Left ventricle myocardium inferior (tissue), 1 donor: ENCODE measurements around the gene MAOB. TPM values are rescaled to one million over a fixed set of nuclear protein-coding genes. Genes with fewer than 3 reads are reported as not detected.

Experiments used
- DNase-seq: peaks from one replicate; pipeline ENCODE4 v3.0.0-alpha.2; 2020
- H3K27ac ChIP-seq: fragments of 200-600 bp; replicated peaks from 2 replicates; pipeline ENCODE4 v1.8.0; 2021
- H3K27me3 ChIP-seq: fragments of 200-600 bp; 2 replicates; pipeline ENCODE4 v1.8.0; 2021; ENCODE audit warnings: low read depth
- H3K36me3 ChIP-seq: fragments of 200-600 bp; 2 replicates; pipeline ENCODE4 v1.8.0; 2021
- H3K4me1 ChIP-seq: fragments of 200-600 bp; 2 replicates; pipeline ENCODE4 v1.8.0; 2021
- H3K4me3 ChIP-seq: fragments of 200-600 bp; 2 replicates; pipeline ENCODE4 v1.8.0; 2021; ENCODE audit warnings: mild to moderate bottlenecking, moderate library complexity
- H3K9me3 ChIP-seq: fragments of 200-600 bp; replicated peaks from 2 replicates; pipeline ENCODE4 v1.8.0; 2021
- intact Hi-C: fragments of 100-400 bp; cut with micrococcal nuclease; formaldehyde crosslinking; loops from one replicate; pipeline ENCODE4 v1.11.0; 2022
- total RNA-seq: library from RNA; stranded (reverse); fragmentation: NEBNext Ultra II Directional; extraction: Animal tissue kit (Norgen Biotek cat#: 25700); gene quantifications from one replicate; pipeline ENCODE4 v1.2.1, GENCODE V29; 2021
- TF ChIP-seq, protein P1 (sequence below): fragments of 200-600 bp; IDR thresholded peaks from 2 replicates; pipeline ENCODE4 v1.8.0; 2021; ENCODE audit warnings: antibody characterized with exemption, mild to moderate bottlenecking, borderline replicate concordance
- donor health status: DM: no; HTN: yes; CAD: no; lungs with severe emphysema.

Gene MAOB
- total RNA-seq, 1 donor from 2014 or later, result 157 TPM

DNA sequence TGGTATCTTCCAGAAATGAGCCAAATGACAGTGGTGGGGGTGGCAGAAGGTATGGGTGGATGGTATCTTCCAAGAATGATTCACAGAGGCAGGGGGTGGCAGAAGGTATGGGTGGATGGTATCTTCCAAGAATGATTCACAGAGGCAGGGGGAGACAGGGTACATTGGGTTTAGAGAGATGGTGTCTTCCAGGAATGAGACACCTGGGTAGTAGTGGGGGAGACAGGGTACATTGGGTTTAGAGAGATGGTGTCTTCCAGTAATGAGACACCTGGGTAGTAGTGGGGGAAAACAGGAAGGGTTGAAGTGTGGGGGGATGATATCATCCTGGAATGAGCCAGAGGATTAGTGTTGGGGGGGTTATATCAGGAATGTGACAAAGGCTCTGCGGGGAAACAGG is 164.2 kb downstream of the MAOB start:
- H3K9me3 ChIP-seq, result no peaks in the 10 kb centered on the region
- no peak overlapping the region for H3K4me3 ChIP-seq
- intact Hi-C loops, result no loop called here
- H3K36me3 ChIP-seq, result peaks cover 4% of the 10 kb centered on the region
- H3K4me1 ChIP-seq, result no peaks in the 10 kb centered on the region
- H3K27ac ChIP-seq, result no peak overlapping the region
- no peak for DNase-seq
- TF ChIP-seq, protein P1, sequence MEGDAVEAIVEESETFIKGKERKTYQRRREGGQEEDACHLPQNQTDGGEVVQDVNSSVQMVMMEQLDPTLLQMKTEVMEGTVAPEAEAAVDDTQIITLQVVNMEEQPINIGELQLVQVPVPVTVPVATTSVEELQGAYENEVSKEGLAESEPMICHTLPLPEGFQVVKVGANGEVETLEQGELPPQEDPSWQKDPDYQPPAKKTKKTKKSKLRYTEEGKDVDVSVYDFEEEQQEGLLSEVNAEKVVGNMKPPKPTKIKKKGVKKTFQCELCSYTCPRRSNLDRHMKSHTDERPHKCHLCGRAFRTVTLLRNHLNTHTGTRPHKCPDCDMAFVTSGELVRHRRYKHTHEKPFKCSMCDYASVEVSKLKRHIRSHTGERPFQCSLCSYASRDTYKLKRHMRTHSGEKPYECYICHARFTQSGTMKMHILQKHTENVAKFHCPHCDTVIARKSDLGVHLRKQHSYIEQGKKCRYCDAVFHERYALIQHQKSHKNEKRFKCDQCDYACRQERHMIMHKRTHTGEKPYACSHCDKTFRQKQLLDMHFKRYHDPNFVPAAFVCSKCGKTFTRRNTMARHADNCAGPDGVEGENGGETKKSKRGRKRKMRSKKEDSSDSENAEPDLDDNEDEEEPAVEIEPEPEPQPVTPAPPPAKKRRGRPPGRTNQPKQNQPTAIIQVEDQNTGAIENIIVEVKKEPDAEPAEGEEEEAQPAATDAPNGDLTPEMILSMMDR, result no peak
- H3K27me3 ChIP-seq, result no peaks in the 10 kb centered on the region

DNA sequence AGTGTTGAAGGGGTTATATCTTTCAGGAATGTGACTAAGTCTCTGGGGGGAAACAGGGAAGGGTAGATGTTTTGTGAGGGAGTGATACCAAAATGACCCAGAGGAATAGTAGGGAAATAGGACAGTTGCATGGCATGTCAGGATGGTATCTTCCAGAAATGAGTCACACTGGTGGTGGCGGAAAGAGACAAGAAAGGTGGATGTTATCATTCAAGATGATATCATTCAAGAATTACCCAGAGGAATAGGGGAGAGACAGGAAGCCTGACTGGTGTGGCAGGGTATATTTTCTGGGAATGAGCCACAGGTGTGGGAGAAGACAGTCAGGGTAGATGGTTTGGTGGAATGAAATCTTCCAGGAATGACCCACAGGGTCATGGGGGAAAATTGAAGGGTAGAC is 165.1 kb downstream of the MAOB start:
- peaks cover 4% of the 10 kb centered on the region for H3K36me3 ChIP-seq

DNA sequence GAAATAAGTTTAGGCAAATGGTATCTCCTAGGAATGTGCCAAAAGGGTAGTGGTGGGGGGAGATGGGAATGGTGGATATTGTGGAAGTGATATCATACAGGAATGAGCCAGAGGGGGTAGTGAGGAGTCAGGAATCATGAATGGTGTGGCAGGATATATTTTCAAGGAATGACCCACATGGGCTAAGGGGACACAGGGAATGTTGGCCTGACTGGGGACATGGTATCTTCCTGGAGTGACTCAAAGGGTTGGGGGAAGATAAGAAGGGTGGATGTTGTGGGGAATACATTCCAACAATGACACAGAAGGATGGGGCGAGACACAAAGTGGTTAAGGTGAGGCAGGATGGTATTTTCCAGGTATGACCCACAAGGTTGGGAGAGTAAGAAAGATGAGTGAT is 165.6 kb downstream of the MAOB start:
- Histone ChIP-seq H3K4me1 (no peaks in the 10 kb centered on the region), H3K4me3 (no peak overlapping the region), H3K27ac (no peak overlapping the region), H3K9me3 (no peaks in the 10 kb centered on the region), H3K36me3 (peaks cover 4% of the 10 kb centered on the region), H3K27me3 (no peaks in the 10 kb centered on the region)
- TF ChIP-seq, protein P1, result no peak
- no peak for DNase-seq
- intact Hi-C loops, result no loop called here

More for the DNA sequence above, 165.1 kb downstream of the MAOB start:
- DNase-seq, result no peak
- TF ChIP-seq, protein P1, result no peak
- Histone ChIP-seq H3K27ac (no peak overlapping the region), H3K9me3 (no peaks in the 10 kb centered on the region), H3K27me3 (no peaks in the 10 kb centered on the region), H3K4me1 (no peaks in the 10 kb centered on the region), H3K4me3 (no peak overlapping the region)
- intact Hi-C loops, result no loop called here

Other genes with a start within 250 kb of the MAOB start
- gene MAOA, start 226.2 kb downstream of the MAOB start, total RNA-seq, result 113 TPM
- not detected for gene NDP, start 90.9 kb upstream of the MAOB start, total RNA-seq